ENCODE results near the gene DBH.

- TF ChIP-seq CTCF (IDR thresholded peaks at IDR 0.05) (no peak), ZFX (IDR thresholded peaks at IDR 0.05; ENCODE audit: borderline replicate concordance) (no peak)
Observed at GRCh38 chr9:133665535-133665934, 29.4 kb downstream of the DBH start.
